Stimulated activated CD8-positive, alpha-beta memory T cell treated with anti-CD3 and anti-CD28 coated beads, Interleukin-12 subunit alpha, Interleukin-12 subunit beta, amount 100 ng/mL, for 24 hours (primary cell): ENCODE measurements around the gene SCYGR6.

Experiments used
- DNase-seq: peaks from one replicate; pipeline ENCODE4 v3.0.0-alpha.2; 2020; ENCODE audit errors: extremely low read depth

The SCYGR6 gene

GRCh38 chr2:227713291-227713690, 11.3 kb downstream of the SCYGR6 start:
- no peak for DNase-seq

- DNase-seq, result no peak
These were observed 13.6 kb downstream of the SCYGR6 start for GRCh38 chr2:227710986-227711385.

- DNase-seq, result no peak
These were observed 17.2 kb downstream of the SCYGR6 start for GRCh38 chr2:227707390-227707789.

- no peak for DNase-seq
These were observed 17.7 kb downstream of the SCYGR6 start for GRCh38 chr2:227706859-227707258.

GRCh38 chr2:227703961-227704360, 20.6 kb downstream of the SCYGR6 start:
- no peak for DNase-seq

- DNase-seq, result no peak
These were observed 21.3 kb downstream of the SCYGR6 start for GRCh38 chr2:227703280-227703732.

- no peak for DNase-seq
These were observed 23.0 kb downstream of the SCYGR6 start for GRCh38 chr2:227701556-227701955.

GRCh38 chr2:227696990-227697679, 27.4 kb downstream of the SCYGR6 start:
- no peak for DNase-seq

- DNase-seq, result no peak
These were observed 37.4 kb downstream of the SCYGR6 start for GRCh38 chr2:227687189-227687588.

- no peak for DNase-seq
These were observed 40.3 kb downstream of the SCYGR6 start for GRCh38 chr2:227684258-227684657.

GRCh38 chr2:227677928-227678327, 46.6 kb downstream of the SCYGR6 start:
- no peak for DNase-seq

- no peak for DNase-seq
These were observed 50.1 kb downstream of the SCYGR6 start for GRCh38 chr2:227674485-227674884.
